ENCODE measurements around the gene PIGT. TPM values are rescaled to one million over a fixed set of nuclear protein-coding genes. Genes with fewer than 3 reads are reported as not detected.

The PIGT gene
- total and polyA plus RNA-seq, 4 experiments from 2014 or later = 81.9 to 92.2 (median 85.1) TPM

DNA sequence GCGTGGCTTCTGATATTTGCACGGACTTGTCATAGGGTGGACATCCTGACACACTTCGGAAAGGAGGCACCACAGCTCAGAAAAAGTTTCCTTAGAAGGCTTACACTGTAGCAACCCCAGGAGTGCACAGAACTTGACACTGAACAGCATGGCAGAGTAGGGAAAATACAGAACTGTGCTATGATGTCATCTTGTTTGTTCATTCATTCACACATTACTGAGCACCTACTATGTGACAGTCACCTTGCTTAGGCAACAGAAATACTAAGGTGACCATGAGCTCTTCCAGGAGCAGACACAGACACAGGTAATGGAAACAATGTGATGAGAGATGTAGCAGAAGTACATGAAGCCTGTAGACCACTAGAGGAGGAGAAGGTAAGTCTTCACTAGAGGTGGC, 2.5 kb upstream of the PIGT start:
- H3K27me3 ChIP-seq (ENCODE audit: insufficient read depth, low read length) = no peaks in the 10 kb centered on the region
- Mint-ChIP-seq H3K4me1 (peaks cover 21 to 43% (median 31%) of the 10 kb centered on the region in 4 donors), H3K27me3 (no peaks in the 10 kb centered on the region), H3K27ac (peak overlapping the region in 4 of 7 donors; percentile 1 to 77 (median 62)), H3K4me3 (peak overlapping the region in 1 of 8 donors; percentile 2), H3K9me3 (no peaks in the 10 kb centered on the region), H3K36me3 (peaks cover 10 to 32% of the 10 kb centered on the region in 2 donors)
- H3K4me3 ChIP-seq (ENCODE audit: low read length in 2 of 2) = no peak overlapping the region
- no peaks in the 10 kb centered on the region for H3K9me3 ChIP-seq (ENCODE audit: control insufficient read depth in 1 of 2, low read length in 2 of 2)
- intact Hi-C loops (cut with micrococcal nuclease) = no loop called here
- ChIA-PET CTCF (ENCODE audit: partially characterized antibody) (interaction anchor here (0.9 to 3.9 kb wide), 4 partner anchors 10 to 50 kb away, joined by 3 to 18 read pairs (median 8); partner anchors contain the start of gene SYS1), POLR2A (ENCODE audit: partially characterized antibody) (interaction anchor here (1.2 to 3.8 kb wide), 3 partner anchors 9 to 50 kb away, joined by 4 to 15 read pairs (median 10); partner anchors contain the start of gene SYS1)
- no peak overlapping the region for H3K27ac ChIP-seq (ENCODE audit: low read depth, low read length)
- peaks cover 27% of the 10 kb centered on the region for H3K4me1 ChIP-seq (ENCODE audit: insufficient read depth, low read length)
- DNase-seq = no peak
- peaks cover 4% of the 10 kb centered on the region for H3K36me3 ChIP-seq (ENCODE audit: insufficient read depth, low read length)

DNA sequence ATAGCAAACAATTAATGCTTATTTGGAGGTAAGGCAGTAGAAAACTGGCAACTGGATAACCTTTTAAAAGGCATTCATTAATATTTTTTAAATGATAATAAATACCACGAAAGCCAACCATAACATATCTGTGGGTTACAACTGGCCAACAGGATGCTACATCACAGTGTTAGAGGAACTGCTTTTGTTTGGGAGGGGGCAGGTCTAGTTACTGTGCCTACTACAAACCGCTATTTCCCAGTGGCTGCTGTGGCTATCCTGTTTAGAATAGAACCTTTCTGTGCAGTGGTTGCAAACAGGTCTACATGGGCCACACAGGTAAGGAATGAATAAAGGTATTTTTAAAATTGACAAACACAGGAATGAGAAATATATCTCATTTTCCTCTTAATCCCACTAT, 976 bp downstream of the PIGT start:
- Mint-ChIP-seq H3K9me3 (no peaks in the 10 kb centered on the region), H3K4me1 (peaks cover 23 to 51% (median 35%) of the 10 kb centered on the region in 4 donors), H3K27me3 (no peaks in the 10 kb centered on the region), H3K36me3 (peaks cover 28 to 54% of the 10 kb centered on the region in 2 donors), H3K27ac (peak overlapping the region; percentile 68 to 99 (median 98)), H3K4me3 (peak overlapping the region; percentile 95 to 99 (median 96))
- intact Hi-C loops (cut with micrococcal nuclease) = loop anchor here (1.0 kb wide), 3 partner anchors 20 to 54 kb away; partner anchors contain the start of gene SYS1
- POLR2A ChIA-PET (ENCODE audit: partially characterized antibody) = interaction anchor here (1.8 to 6.7 kb wide), 6 partner anchors 11 to 554 kb away, joined by 5 to 121 read pairs (median 36); partner anchors contain the start of genes SYS1 and ZNF335
- peaks cover 36% of the 10 kb centered on the region for H3K36me3 ChIP-seq (ENCODE audit: insufficient read depth, low read length)
- DNase-seq = no peak
- no peaks in the 10 kb centered on the region for H3K27me3 ChIP-seq (ENCODE audit: insufficient read depth, low read length)
- H3K27ac ChIP-seq (ENCODE audit: low read depth, low read length) = peak overlapping the region; percentile 91
- CTCF ChIA-PET (ENCODE audit: partially characterized antibody) = interaction anchor here (1.8 to 3.9 kb wide), 5 partner anchors 10 to 54 kb away, joined by 4 to 31 read pairs (median 19); partner anchors contain the start of gene SYS1
- H3K4me1 ChIP-seq (ENCODE audit: insufficient read depth, low read length) = peaks cover 27% of the 10 kb centered on the region
- H3K4me3 ChIP-seq (ENCODE audit: low read length in 2 of 2) = peak overlapping the region; percentile 51 to 87
- no peaks in the 10 kb centered on the region for H3K9me3 ChIP-seq (ENCODE audit: control insufficient read depth in 1 of 2, low read length in 2 of 2)

DNA sequence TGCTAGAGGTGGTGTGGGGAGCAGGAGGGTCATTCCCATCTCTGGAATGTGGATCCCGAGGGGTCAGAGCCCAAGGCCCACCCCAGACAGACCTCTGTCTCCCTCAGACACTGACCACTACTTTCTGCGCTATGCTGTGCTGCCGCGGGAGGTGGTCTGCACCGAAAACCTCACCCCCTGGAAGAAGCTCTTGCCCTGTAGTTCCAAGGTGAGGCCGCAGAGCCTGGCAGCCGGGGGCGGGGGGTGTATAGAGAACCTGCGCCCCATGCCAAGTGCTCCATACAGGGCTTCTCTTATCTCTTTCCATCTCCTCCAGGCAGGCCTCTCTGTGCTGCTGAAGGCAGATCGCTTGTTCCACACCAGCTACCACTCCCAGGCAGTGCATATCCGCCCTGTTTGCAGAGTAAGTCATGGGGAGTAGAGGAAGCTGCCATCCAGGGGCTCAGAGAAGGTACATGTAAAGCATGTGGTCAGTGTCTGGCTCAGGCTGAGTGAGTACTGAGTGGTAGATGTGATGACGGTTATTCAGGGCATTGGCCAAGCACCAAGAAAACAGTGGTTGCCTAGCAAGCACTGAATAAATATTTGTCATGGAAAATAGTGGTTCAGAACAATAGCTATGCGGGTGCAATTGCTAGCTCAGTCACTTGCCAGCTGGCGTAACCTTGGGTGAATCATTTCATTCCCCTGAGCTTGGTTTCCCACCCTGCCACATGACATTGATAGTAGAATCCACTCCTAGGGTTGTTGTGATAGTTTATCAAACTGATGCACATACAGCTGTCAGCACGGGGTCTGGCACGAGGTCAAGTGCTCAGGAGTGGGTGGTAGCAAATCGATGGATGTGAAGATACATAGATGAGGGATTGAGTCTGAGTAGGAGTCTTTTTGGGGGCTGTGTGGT, 3.5 kb downstream of the PIGT start:
- intact Hi-C loops (cut with micrococcal nuclease) = no loop called here

DNA sequence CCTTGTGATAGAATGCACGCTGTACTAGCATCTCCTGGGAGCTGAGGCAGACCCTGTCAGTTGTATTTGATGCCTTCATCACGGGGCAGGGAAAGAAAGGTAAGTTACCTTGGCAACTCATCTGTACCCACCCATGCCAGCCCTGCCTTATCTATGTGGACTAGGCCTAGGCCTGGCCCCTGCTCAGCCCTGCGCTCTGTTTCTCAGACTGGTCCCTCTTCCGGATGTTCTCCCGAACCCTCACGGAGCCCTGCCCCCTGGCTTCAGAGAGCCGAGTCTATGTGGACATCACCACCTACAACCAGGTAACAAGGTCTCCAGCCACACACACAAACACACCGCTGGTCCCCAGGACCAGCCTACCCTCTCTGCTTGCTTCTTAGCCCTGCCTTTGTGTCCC, 4.2 kb downstream of the PIGT start:
- no peak overlapping the region for H3K27ac ChIP-seq (ENCODE audit: low read depth, low read length)
- no peaks in the 10 kb centered on the region for H3K9me3 ChIP-seq (ENCODE audit: control insufficient read depth in 1 of 2, low read length in 2 of 2)
- H3K27me3 ChIP-seq (ENCODE audit: insufficient read depth, low read length) = no peaks in the 10 kb centered on the region
- no peak overlapping the region for H3K4me3 Mint-ChIP-seq
- H3K9me3 Mint-ChIP-seq = no peaks in the 10 kb centered on the region
- H3K4me3 ChIP-seq (ENCODE audit: low read length in 2 of 2) = no peak overlapping the region
- peaks cover 46 to 77% of the 10 kb centered on the region in 2 donors for H3K36me3 Mint-ChIP-seq
- no peaks in the 10 kb centered on the region for H3K27me3 Mint-ChIP-seq
- intact Hi-C loops (cut with micrococcal nuclease) = no loop called here
- CTCF ChIA-PET (ENCODE audit: partially characterized antibody) = interaction anchor here (0.9 to 5.0 kb wide), 6 partner anchors 10 to 57 kb away, joined by 3 to 33 read pairs (median 8); partner anchors contain the start of genes DBNDD2 and SYS1
- no peak for DNase-seq
- H3K36me3 ChIP-seq (ENCODE audit: insufficient read depth, low read length) = peaks cover 60% of the 10 kb centered on the region
- H3K27ac Mint-ChIP-seq = peak overlapping the region in 4 of 7 donors; percentile 22 to 62 (median 54)
- H3K4me1 Mint-ChIP-seq = peaks cover 20 to 42% (median 32%) of the 10 kb centered on the region in 4 donors
- peaks cover 25% of the 10 kb centered on the region for H3K4me1 ChIP-seq (ENCODE audit: insufficient read depth, low read length)
- POLR2A ChIA-PET (ENCODE audit: partially characterized antibody) = interaction anchor here (3.6 to 6.7 kb wide), 2 partner anchors 46 to 54 kb away, joined by 11 to 121 read pairs; partner anchors contain the start of gene SYS1

More for the DNA sequence above, 3.5 kb downstream of the PIGT start:
- peaks cover 56% of the 10 kb centered on the region for H3K36me3 ChIP-seq (ENCODE audit: insufficient read depth, low read length)
- no peak for DNase-seq
- no peaks in the 10 kb centered on the region for H3K27me3 Mint-ChIP-seq
- peak overlapping the region; percentile 8 to 98 (median 61) for H3K27ac Mint-ChIP-seq
- H3K27ac ChIP-seq (ENCODE audit: low read depth, low read length) = no peak overlapping the region
- H3K36me3 Mint-ChIP-seq = peaks cover 41 to 72% of the 10 kb centered on the region in 2 donors
- H3K9me3 ChIP-seq (ENCODE audit: control insufficient read depth in 1 of 2, low read length in 2 of 2) = no peaks in the 10 kb centered on the region
- no peaks in the 10 kb centered on the region for H3K27me3 ChIP-seq (ENCODE audit: insufficient read depth, low read length)
- H3K4me1 ChIP-seq (ENCODE audit: insufficient read depth, low read length) = peaks cover 27% of the 10 kb centered on the region
- peaks cover 22 to 46% (median 34%) of the 10 kb centered on the region in 4 donors for H3K4me1 Mint-ChIP-seq
- peak overlapping the region in 4 of 8 donors; percentile 7 to 72 (median 30) for H3K4me3 Mint-ChIP-seq
- ChIA-PET CTCF (ENCODE audit: partially characterized antibody) (interaction anchor here (0.9 to 5.0 kb wide), 7 partner anchors 9 to 57 kb away, joined by 3 to 33 read pairs (median 4); partner anchors contain the start of genes DBNDD2 and SYS1), POLR2A (ENCODE audit: partially characterized antibody) (interaction anchor here (1.0 to 6.7 kb wide), 3 partner anchors 17 to 54 kb away, joined by 3 to 121 read pairs (median 11); partner anchors contain the start of gene SYS1)
- no peak overlapping the region for H3K4me3 ChIP-seq (ENCODE audit: low read length in 2 of 2)
- H3K9me3 Mint-ChIP-seq = no peaks in the 10 kb centered on the region

DNA sequence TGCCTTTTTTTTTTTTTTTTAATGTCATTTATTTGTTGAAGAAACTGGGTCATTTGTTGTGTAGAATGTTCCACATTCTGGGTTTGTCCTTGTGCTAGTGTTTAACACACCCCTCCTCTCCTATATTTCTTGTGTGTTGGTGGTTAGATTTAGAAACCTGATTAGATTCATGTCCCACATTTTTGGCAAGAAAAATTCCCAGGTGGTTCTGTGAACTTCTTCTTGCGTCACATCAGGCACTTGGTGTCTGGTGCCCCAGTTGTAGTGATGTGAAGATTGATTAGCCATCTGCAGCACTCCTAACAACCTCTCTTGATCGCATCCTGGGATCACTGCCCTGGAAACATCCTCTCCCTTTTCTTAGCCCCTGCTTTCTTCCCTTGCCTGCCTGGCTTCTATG, 7.8 kb downstream of the PIGT start:
- no peaks in the 10 kb centered on the region for H3K9me3 ChIP-seq (ENCODE audit: control insufficient read depth in 1 of 2, low read length in 2 of 2)
- POLR2A ChIA-PET (ENCODE audit: partially characterized antibody) = no interaction called here
- CTCF ChIA-PET (ENCODE audit: partially characterized antibody) = interaction anchor here (0.5 to 1.5 kb wide), 3 partner anchors 35 to 61 kb away, joined by 3 to 5 read pairs (median 3); partner anchors contain the start of gene SYS1
- intact Hi-C loops (cut with micrococcal nuclease) = no loop called here
- peaks cover 0 to 7% (median 5%) of the 10 kb centered on the region in 4 donors for H3K4me1 Mint-ChIP-seq
- H3K27ac ChIP-seq (ENCODE audit: low read depth, low read length) = no peak overlapping the region
- no peak overlapping the region for H3K4me3 ChIP-seq (ENCODE audit: low read length in 2 of 2)
- no peak overlapping the region for H3K4me3 Mint-ChIP-seq
- no peaks in the 10 kb centered on the region for H3K9me3 Mint-ChIP-seq
- H3K36me3 ChIP-seq (ENCODE audit: insufficient read depth, low read length) = peaks cover 69% of the 10 kb centered on the region
- H3K27ac Mint-ChIP-seq = no peak overlapping the region
- no peaks in the 10 kb centered on the region for H3K27me3 Mint-ChIP-seq
- no peaks in the 10 kb centered on the region for H3K4me1 ChIP-seq (ENCODE audit: insufficient read depth, low read length)
- H3K36me3 Mint-ChIP-seq = peaks cover 45 to 84% of the 10 kb centered on the region in 2 donors
- H3K27me3 ChIP-seq (ENCODE audit: insufficient read depth, low read length) = no peaks in the 10 kb centered on the region
- DNase-seq = no peak

DNA sequence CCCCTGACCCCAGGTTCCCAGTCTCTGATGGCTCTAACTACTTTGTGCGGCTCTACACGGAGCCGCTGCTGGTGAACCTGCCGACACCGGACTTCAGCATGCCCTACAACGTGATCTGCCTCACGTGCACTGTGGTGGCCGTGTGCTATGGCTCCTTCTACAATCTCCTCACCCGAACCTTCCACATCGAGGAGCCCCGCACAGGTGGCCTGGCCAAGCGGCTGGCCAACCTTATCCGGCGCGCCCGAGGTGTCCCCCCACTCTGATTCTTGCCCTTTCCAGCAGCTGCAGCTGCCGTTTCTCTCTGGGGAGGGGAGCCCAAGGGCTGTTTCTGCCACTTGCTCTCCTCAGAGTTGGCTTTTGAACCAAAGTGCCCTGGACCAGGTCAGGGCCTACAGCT, 9.6 kb downstream of the PIGT start:
- Mint-ChIP-seq H3K4me3 (no peak overlapping the region), H3K27ac (peak overlapping the region in 1 of 7 donors; percentile 66), H3K9me3 (no peaks in the 10 kb centered on the region), H3K4me1 (no peaks in the 10 kb centered on the region), H3K27me3 (no peaks in the 10 kb centered on the region), H3K36me3 (peaks cover 35 to 67% of the 10 kb centered on the region in 2 donors)
- CTCF ChIA-PET (ENCODE audit: partially characterized antibody) = interaction anchor here (1.3 kb wide), 1 partner anchor 11 kb away, joined by 4 read pairs; no protein-coding TSS in a partner anchor
- Histone ChIP-seq H3K4me1 (ENCODE audit: insufficient read depth, low read length) (no peaks in the 10 kb centered on the region), H3K27ac (ENCODE audit: low read depth, low read length) (no peak overlapping the region), H3K27me3 (ENCODE audit: insufficient read depth, low read length) (no peaks in the 10 kb centered on the region), H3K4me3 (ENCODE audit: low read length in 2 of 2) (no peak overlapping the region), H3K9me3 (ENCODE audit: control insufficient read depth in 1 of 2, low read length in 2 of 2) (no peaks in the 10 kb centered on the region), H3K36me3 (ENCODE audit: insufficient read depth, low read length) (peaks cover 51% of the 10 kb centered on the region)
- POLR2A ChIA-PET (ENCODE audit: partially characterized antibody) = no interaction called here
- intact Hi-C loops (cut with micrococcal nuclease) = no loop called here
- DNase-seq = no peak
